SK-N-SH (cell line): ENCODE measurements around the gene ZNF213. TPM values are rescaled to one million over a fixed set of nuclear protein-coding genes. Genes with fewer than 3 reads are reported as not detected.

Experiments used
- CTCF ChIA-PET: fragments of 300-600, 350-600 bp; formaldehyde crosslinking; extraction: SDS; loops from one replicate; lab custom pipeline; 2021; lab: Yijun Ruan, JAX
- POLR2A ChIA-PET: fragments of 350-600 bp; sonication (Branson Sonifier 250); formaldehyde crosslinking; extraction: SDS; loops from one replicate; lab custom pipeline; 2020; ENCODE audit warnings: antibody characterized with exemption, inconsistent platforms; lab: Yijun Ruan, JAX
- DNase-seq: peaks from one replicate; pipeline ENCODE4 v3.0.0; 2012
- H2AFZ ChIP-seq: fragments of 200-600 bp; sonication (generic); 2 replicates; pipeline ENCODE4 v1.8.1; 2016; ENCODE audit warnings: antibody characterized with exemption, mild to moderate bottlenecking, low read depth
- H3F3A ChIP-seq: fragments of 200-600 bp; sonication (generic); replicated peaks from 2 replicates; pipeline ENCODE3; 2016; ENCODE audit warnings: antibody characterized with exemption, mild to moderate bottlenecking; ENCODE audit not compliant: insufficient read depth
- H3K27ac ChIP-seq, 2 experiments: fragments of 200-500 bp in 1 of 2; fragments of 200-600 bp in 1 of 2; sonication (Bioruptor generic) in 1 of 2; sonication (generic), shearing (Covaris generic) in 1 of 2; 2 replicates each; pipeline versions ENCODE4 v1.5.1 to v1.6.1; 2014 to 2016; ENCODE audit warnings: low read depth in 2 of 2, inconsistent platforms in 1 of 2, low read length in 1 of 2, mild to moderate bottlenecking in 1 of 2, mixed read lengths in 1 of 2
- H3K27me3 ChIP-seq: fragments of 200-600 bp; sonication (generic), shearing (Covaris generic); 2 replicates; pipeline ENCODE4 v1.6.1; 2016; ENCODE audit warnings: mixed run types; ENCODE audit not compliant: insufficient read depth
- H3K36me3 ChIP-seq, 2 experiments: fragments of 200-500 bp in 1 of 2; fragments of 200-600 bp in 1 of 2; sonication (Bioruptor generic) in 1 of 2; sonication (generic) in 1 of 2; replicated peaks in 1 of 2; 2 replicates each; pipeline versions ENCODE3 to v1.5.1; 2014 to 2016; ENCODE audit warnings: low read length in 1 of 2, mild to moderate bottlenecking in 1 of 2; ENCODE audit not compliant: insufficient read depth in 2 of 2, control insufficient read depth in 1 of 2
- H3K4me1 ChIP-seq, 2 experiments: fragments of 200-500 bp in 1 of 2; fragments of 200-600 bp in 1 of 2; sonication (Bioruptor generic) in 1 of 2; sonication (generic), shearing (Covaris generic) in 1 of 2; 2 replicates each; pipeline versions ENCODE4 v1.5.1 to v1.6.1; 2014 to 2016; ENCODE audit warnings: low read depth in 1 of 2, low read length in 1 of 2, mixed run types in 1 of 2; ENCODE audit not compliant: insufficient read depth in 2 of 2, control insufficient read depth in 1 of 2
- H3K4me2 ChIP-seq: fragments of 200-600 bp; sonication (generic), shearing (Covaris generic); 2 replicates; pipeline ENCODE4 v1.6.1; 2017; ENCODE audit warnings: mixed run types
- H3K4me3 ChIP-seq, 2 experiments: fragments of 200-500 bp in 1 of 2; fragments of 200-600 bp in 1 of 2; sonication (Bioruptor generic) in 1 of 2; sonication (generic), shearing (Covaris generic) in 1 of 2; 2 replicates each; pipeline versions ENCODE4 v1.5.1 to v1.8.1; 2014 to 2016; ENCODE audit warnings: low read depth in 2 of 2, inconsistent platforms in 1 of 2, low read length in 1 of 2, mild to moderate bottlenecking in 1 of 2, mixed read lengths in 1 of 2, moderate library complexity in 1 of 2
- H3K79me2 ChIP-seq: fragments of 200-600 bp; sonication (generic); 2 replicates; pipeline ENCODE4 v1.8.1; 2017; ENCODE audit warnings: mild to moderate bottlenecking; ENCODE audit not compliant: insufficient read depth
- H3K9ac ChIP-seq: fragments of 200-600 bp; sonication (generic); 2 replicates; pipeline ENCODE4 v1.6.1; 2017; ENCODE audit warnings: mixed run types
- H3K9me2 ChIP-seq: fragments of 200-600 bp; sonication (generic); 2 replicates; pipeline ENCODE4 v1.6.1; 2017; ENCODE audit warnings: mixed run types
- H3K9me3 ChIP-seq: fragments of 200-600 bp; sonication (generic); 2 replicates; pipeline ENCODE4 v1.6.1; 2017; ENCODE audit warnings: mixed run types, mild to moderate bottlenecking, moderate library complexity
- H4K20me1 ChIP-seq: fragments of 200-600 bp; sonication (generic); 2 replicates; pipeline ENCODE4 v1.6.1; 2017; ENCODE audit warnings: mild to moderate bottlenecking, mixed run types; ENCODE audit not compliant: insufficient read depth
- CHD2 ChIP-seq: fragments of 150-350 bp; IDR thresholded peaks from 2 replicates; pipeline ENCODE4 v1.6.1; 2018; ENCODE audit warnings: low read length; ENCODE audit not compliant: partially characterized antibody
- ELF1 ChIP-seq: IDR thresholded peaks from 2 replicates; pipeline ENCODE4 v1.4.0; 2012
- EP300 ChIP-seq, 2 experiments: IDR thresholded peaks; 2 replicates each; pipeline versions ENCODE4 v1.4.0 to v1.6.1; 2012; ENCODE audit warnings: borderline replicate concordance in 1 of 2, low read depth in 1 of 2, low read length in 1 of 2
- FOSL2 ChIP-seq: IDR thresholded peaks from 2 replicates; pipeline ENCODE4 v1.4.0; 2012; ENCODE audit warnings: low read depth, mild to moderate bottlenecking, moderate library complexity, borderline replicate concordance
- FOXJ3 ChIP-seq: sonication (generic); formaldehyde crosslinking; IDR thresholded peaks from 2 replicates; pipeline ENCODE4 v1.5.1; 2020; ENCODE audit warnings: mild to moderate bottlenecking, missing genetic modification reagents
- FOXM1 ChIP-seq: IDR thresholded peaks from 2 replicates; pipeline ENCODE4 v1.4.0; 2012; ENCODE audit warnings: low read depth, mild to moderate bottlenecking
- GATA2 ChIP-seq: sonication (generic); formaldehyde crosslinking; IDR thresholded peaks from 2 replicates; pipeline ENCODE4 v1.5.0; 2020; ENCODE audit warnings: mild to moderate bottlenecking, missing genetic modification reagents
- JUND ChIP-seq: IDR thresholded peaks from 2 replicates; pipeline ENCODE4 v1.4.0; 2012
- MEF2A ChIP-seq: IDR thresholded peaks from 2 replicates; pipeline ENCODE4 v1.4.0; 2012; ENCODE audit warnings: low read depth, borderline replicate concordance
- NFIC ChIP-seq: IDR thresholded peaks from 2 replicates; pipeline ENCODE4 v1.4.0; 2012; ENCODE audit warnings: borderline replicate concordance
- NRF1 ChIP-seq: IDR thresholded peaks from 2 replicates; pipeline ENCODE4 v1.6.1; 2012; ENCODE audit warnings: low read depth, mild to moderate bottlenecking, low read length
- POLR2AphosphoS5 ChIP-seq: IDR thresholded peaks from 2 replicates; pipeline ENCODE4 v1.6.1; 2012; ENCODE audit warnings: low read depth, low read length
- RXRA ChIP-seq: IDR thresholded peaks from 2 replicates; pipeline ENCODE4 v1.4.0; 2012; ENCODE audit warnings: low read depth, mild to moderate bottlenecking, borderline replicate concordance
- SMC3 ChIP-seq: IDR thresholded peaks from 2 replicates; pipeline ENCODE4 v1.6.1; 2012; ENCODE audit warnings: low read depth, low read length, improper control_type of control experiment
- TAF1 ChIP-seq: IDR thresholded peaks from 2 replicates; pipeline ENCODE4 v1.6.1; 2012; ENCODE audit warnings: low read depth, mild to moderate bottlenecking, low read length, moderate library complexity, borderline replicate concordance
- USF2 ChIP-seq: fragments of 150-350 bp; IDR thresholded peaks from 2 replicates; pipeline ENCODE4 v1.6.1; 2017; ENCODE audit warnings: antibody characterized with exemption, low read length, low read depth, borderline replicate concordance
- ZBTB33 ChIP-seq: IDR thresholded peaks from 2 replicates; pipeline ENCODE4 v1.4.0; 2012; ENCODE audit warnings: low read depth, borderline replicate concordance
- WGBS: methylation state at CpG from one replicate; pipeline ENCODE4 v1.1.6; 2017; ENCODE audit warnings: low lambda C conversion rate; 5-methylcytosine and 5-hydroxymethylcytosine counted together
- polyA plus RNA-seq, 3 experiments: library from polyadenylated mRNA; depleted of rRNA; stranded (reverse); fragments of >200 nt; gene quantifications; 2 replicates each; pipeline ENCODE4 v1.2.3, GENCODE V29; 2012
- TF ChIP-seq, protein P1 (sequence below): fragments of 150-350 bp; IDR thresholded peaks from 2 replicates; pipeline ENCODE4 v1.6.1; 2016; ENCODE audit warnings: mild to moderate bottlenecking, low read depth, low read length
- TF ChIP-seq, protein P2 (sequence below): IDR thresholded peaks from 2 replicates; pipeline ENCODE4; 2012
- TF ChIP-seq, protein P3 (sequence below): IDR thresholded peaks from 2 replicates; pipeline ENCODE4 v1.4.0; 2012; ENCODE audit warnings: low read depth, borderline replicate concordance

ZNF213 gene
- polyA plus RNA-seq, 1 of the 3 experiments (the other 2 are of a cell fraction) = 1.1 TPM

GRCh38 chr16:3098459-3099394 lies 36.1 kb upstream of the ZNF213 start, which contains the start of gene ZSCAN10:
ZSCAN10 (minus strand) TSS chr16:3099294; CDS start chr16:3092937, 6,357 bp downstream.
- Histone ChIP-seq H3K79me2 (no peaks in the 10 kb centered on the region), H3K36me3 (no peaks in the 10 kb centered on the region), H3K9me3 (no peaks in the 10 kb centered on the region), H4K20me1 (no peaks in the 10 kb centered on the region)
- DNase-seq = no peak
- POLR2A ChIA-PET = interaction anchor here (1.2 kb wide), 1 partner anchor 13 kb away, joined by 3 read pairs; the partner anchor contains the start of gene ZNF205
- TF ChIP-seq EP300 (IDR thresholded peaks at IDR 0.05; ENCODE audit: borderline replicate concordance in 1 of 2, low read depth in 1 of 2, low read length in 1 of 2) (no peak), ELF1 (no peak), NRF1 (no peak), FOXM1 (no peak), GATA2 (CRISPR knock-in tag) (no peak), SMC3 (no peak), CHD2 (no peak), FOXJ3 (CRISPR knock-in tag) (no peak), RXRA (no peak), ZBTB33 (no peak), JUND (no peak), POLR2AphosphoS5 (no peak), TAF1 (no peak), NFIC (no peak), USF2 (no peak), FOSL2 (no peak), MEF2A (no peak)
- TF ChIP-seq, protein P1, sequence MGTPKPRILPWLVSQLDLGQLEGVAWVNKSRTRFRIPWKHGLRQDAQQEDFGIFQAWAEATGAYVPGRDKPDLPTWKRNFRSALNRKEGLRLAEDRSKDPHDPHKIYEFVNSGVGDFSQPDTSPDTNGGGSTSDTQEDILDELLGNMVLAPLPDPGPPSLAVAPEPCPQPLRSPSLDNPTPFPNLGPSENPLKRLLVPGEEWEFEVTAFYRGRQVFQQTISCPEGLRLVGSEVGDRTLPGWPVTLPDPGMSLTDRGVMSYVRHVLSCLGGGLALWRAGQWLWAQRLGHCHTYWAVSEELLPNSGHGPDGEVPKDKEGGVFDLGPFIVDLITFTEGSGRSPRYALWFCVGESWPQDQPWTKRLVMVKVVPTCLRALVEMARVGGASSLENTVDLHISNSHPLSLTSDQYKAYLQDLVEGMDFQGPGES = no peak
- TF ChIP-seq, protein P2, sequence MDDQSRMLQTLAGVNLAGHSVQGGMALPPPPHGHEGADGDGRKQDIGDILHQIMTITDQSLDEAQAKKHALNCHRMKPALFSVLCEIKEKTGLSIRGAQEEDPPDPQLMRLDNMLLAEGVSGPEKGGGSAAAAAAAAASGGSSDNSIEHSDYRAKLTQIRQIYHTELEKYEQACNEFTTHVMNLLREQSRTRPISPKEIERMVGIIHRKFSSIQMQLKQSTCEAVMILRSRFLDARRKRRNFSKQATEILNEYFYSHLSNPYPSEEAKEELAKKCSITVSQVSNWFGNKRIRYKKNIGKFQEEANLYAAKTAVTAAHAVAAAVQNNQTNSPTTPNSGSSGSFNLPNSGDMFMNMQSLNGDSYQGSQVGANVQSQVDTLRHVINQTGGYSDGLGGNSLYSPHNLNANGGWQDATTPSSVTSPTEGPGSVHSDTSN = no peak
- TF ChIP-seq, protein P3, sequence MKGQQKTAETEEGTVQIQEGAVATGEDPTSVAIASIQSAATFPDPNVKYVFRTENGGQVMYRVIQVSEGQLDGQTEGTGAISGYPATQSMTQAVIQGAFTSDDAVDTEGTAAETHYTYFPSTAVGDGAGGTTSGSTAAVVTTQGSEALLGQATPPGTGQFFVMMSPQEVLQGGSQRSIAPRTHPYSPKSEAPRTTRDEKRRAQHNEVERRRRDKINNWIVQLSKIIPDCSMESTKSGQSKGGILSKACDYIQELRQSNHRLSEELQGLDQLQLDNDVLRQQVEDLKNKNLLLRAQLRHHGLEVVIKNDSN = no peak
- TF ChIP-seq, all 33 proteins: peak for 0
- Histone ChIP-seq H3K27ac (no peak within 1 kb of the TSS), H3K4me1 (peaks cover 9 to 11% of the 10 kb centered on the region in 2 experiments; a peak in 2 of 4 replicates), H3F3A (peaks cover 7% of the 10 kb centered on the region), H2AFZ (peak within 1 kb of the TSS; percentile 91), H3K4me2 (peak within 1 kb of the TSS; percentile 57), H3K4me3 (no peak within 1 kb of the TSS), H3K9ac (no peak within 1 kb of the TSS), H3K9me2 (no peaks in the 10 kb centered on the region), H3K27me3 (no peaks in the 10 kb centered on the region)
- WGBS = 66% methylated on average over 15 of the region's 21 CpGs
- CTCF ChIA-PET = interaction anchor here (0.9 to 4.1 kb wide), 7 partner anchors 8 to 69 kb away, joined by 3 to 34 read pairs (median 6); partner anchors contain the start of gene ZNF205
